NCI-H1436 treated with DMSO at 0.1 percent for 48 hours (cell line): Measurements from ENCODE around the gene ARID3A.
"Not testable (repeated sequence)": the region's sequence is repeated elsewhere in the genome, so short reads cannot be mapped to it uniquely, and the experiment has no call there.

Experiments
- DNase-seq: peaks from one replicate; lab custom pipeline; 2025; lab: John Stamatoyannopoulos, UW

Gene ARID3A

GRCh38 chr19:891421-892200 lies 34.2 kb upstream of the ARID3A start:
- DNase-seq, result not testable (repeated sequence)

- no peak for DNase-seq
Measured at GRCh38 chr19:892243-892893, 33.5 kb upstream of the ARID3A start.

GRCh38 chr19:892894-893689 lies 32.7 kb upstream of the ARID3A start, which contains the start of the genes MED16 and RNU6-9:
TSS of gene MED16 (minus strand) at chr19:893187. CDS start at chr19:891131, 2,056 bp downstream.
TSS of gene RNU6-9 (plus strand) at chr19:893484.
- peak; percentile 64 for DNase-seq

GRCh38 chr19:896434-896833 lies 29.4 kb upstream of the ARID3A start:
- DNase-seq, result no peak

- DNase-seq, result no peak
Measured at GRCh38 chr19:896999-897398, 28.8 kb upstream of the ARID3A start.

GRCh38 chr19:897442-898039 lies 28.3 kb upstream of the ARID3A start:
- no peak for DNase-seq

GRCh38 chr19:898663-899062 lies 27.2 kb upstream of the ARID3A start:
- DNase-seq, result no peak

GRCh38 chr19:899336-900042 lies 26.3 kb upstream of the ARID3A start:
- DNase-seq, result no peak

- no peak for DNase-seq
Measured at GRCh38 chr19:900043-900301, 25.9 kb upstream of the ARID3A start.

GRCh38 chr19:900302-901111 lies 25.3 kb upstream of the ARID3A start:
- no peak for DNase-seq

- DNase-seq, result no peak
Measured at GRCh38 chr19:901216-902092, 24.4 kb upstream of the ARID3A start.

- no peak for DNase-seq
Measured at GRCh38 chr19:902093-902370, 23.8 kb upstream of the ARID3A start.

GRCh38 chr19:902446-903226 lies 23.2 kb upstream of the ARID3A start:
- no peak for DNase-seq

GRCh38 chr19:903266-903797 lies 22.5 kb upstream of the ARID3A start:
- DNase-seq, result no peak

GRCh38 chr19:904545-904944 lies 21.3 kb upstream of the ARID3A start:
- no peak for DNase-seq

- DNase-seq, result no peak
Measured at GRCh38 chr19:906480-906879, 19.4 kb upstream of the ARID3A start.

GRCh38 chr19:907183-907853 lies 18.5 kb upstream of the ARID3A start:
- no peak for DNase-seq

- no peak for DNase-seq
Measured at GRCh38 chr19:911197-912033, 14.4 kb upstream of the ARID3A start.
